ENCODE data around the gene MAPK14.
A peak's percentile ranks its signal among the peaks of the same experiment; 100 is the strongest.

Gene MAPK14

DNA sequence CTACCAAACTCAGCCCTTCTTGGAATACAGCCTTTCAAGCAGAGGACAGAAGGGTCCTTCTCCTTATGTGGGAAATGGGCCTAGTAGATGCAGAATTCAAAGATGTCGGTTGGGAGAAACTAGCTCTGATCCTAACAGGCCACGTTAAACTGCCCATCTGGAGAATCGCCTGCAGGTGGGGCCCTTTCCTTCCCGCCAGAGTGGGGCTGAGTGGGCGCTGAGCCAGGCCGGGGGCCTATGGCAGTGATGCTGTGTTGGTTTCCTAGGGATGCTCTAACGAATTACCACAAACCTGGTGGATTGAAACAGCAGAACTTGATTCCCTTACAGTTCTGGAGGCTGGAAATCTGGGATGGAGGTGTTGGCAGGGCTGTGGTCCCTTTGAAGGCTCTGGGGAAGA is 111.8 kb downstream of the MAPK14 start:
- Histone ChIP-seq H3K27me3 (ENCODE audit: insufficient read depth, low read length) (no peaks in the 10 kb centered on the region), H3K4me1 (ENCODE audit: insufficient read depth, low read length, severe bottlenecking) (no peaks in the 10 kb centered on the region), H3K9ac (ENCODE audit: low read length) (no peak overlapping the region), H3K4me2 (ENCODE audit: low read length) (no peak overlapping the region), H3K9me2 (ENCODE audit: low read depth, low read length) (no peaks in the 10 kb centered on the region), H2AFZ (ENCODE audit: low read length) (no peak overlapping the region), H4K20me1 (ENCODE audit: insufficient read depth, low read length) (no peaks in the 10 kb centered on the region), H3F3A (ENCODE audit: insufficient read depth, low read length) (no peaks in the 10 kb centered on the region), H3K4me3 (ENCODE audit: low read depth, low read length, poor library complexity, severe bottlenecking) (no peak overlapping the region), H3K9me3 (ENCODE audit: low read length) (no peaks in the 10 kb centered on the region), H3K79me2 (ENCODE audit: insufficient read depth, low read length) (no peaks in the 10 kb centered on the region), H3K36me3 (ENCODE audit: insufficient read depth, low read length) (no peaks in the 10 kb centered on the region), H3K27ac (ENCODE audit: low read depth, low read length, poor library complexity, severe bottlenecking) (no peak overlapping the region)
- no peak for TF ChIP-seq EZH2 (IDR thresholded peaks at IDR 0.05; ENCODE audit: borderline replicate concordance, low read length)
- TF ChIP-seq, protein P1, sequence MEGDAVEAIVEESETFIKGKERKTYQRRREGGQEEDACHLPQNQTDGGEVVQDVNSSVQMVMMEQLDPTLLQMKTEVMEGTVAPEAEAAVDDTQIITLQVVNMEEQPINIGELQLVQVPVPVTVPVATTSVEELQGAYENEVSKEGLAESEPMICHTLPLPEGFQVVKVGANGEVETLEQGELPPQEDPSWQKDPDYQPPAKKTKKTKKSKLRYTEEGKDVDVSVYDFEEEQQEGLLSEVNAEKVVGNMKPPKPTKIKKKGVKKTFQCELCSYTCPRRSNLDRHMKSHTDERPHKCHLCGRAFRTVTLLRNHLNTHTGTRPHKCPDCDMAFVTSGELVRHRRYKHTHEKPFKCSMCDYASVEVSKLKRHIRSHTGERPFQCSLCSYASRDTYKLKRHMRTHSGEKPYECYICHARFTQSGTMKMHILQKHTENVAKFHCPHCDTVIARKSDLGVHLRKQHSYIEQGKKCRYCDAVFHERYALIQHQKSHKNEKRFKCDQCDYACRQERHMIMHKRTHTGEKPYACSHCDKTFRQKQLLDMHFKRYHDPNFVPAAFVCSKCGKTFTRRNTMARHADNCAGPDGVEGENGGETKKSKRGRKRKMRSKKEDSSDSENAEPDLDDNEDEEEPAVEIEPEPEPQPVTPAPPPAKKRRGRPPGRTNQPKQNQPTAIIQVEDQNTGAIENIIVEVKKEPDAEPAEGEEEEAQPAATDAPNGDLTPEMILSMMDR (IDR thresholded peaks at IDR 0.05; ENCODE audit: low read length) = peak; percentile 43

DNA sequence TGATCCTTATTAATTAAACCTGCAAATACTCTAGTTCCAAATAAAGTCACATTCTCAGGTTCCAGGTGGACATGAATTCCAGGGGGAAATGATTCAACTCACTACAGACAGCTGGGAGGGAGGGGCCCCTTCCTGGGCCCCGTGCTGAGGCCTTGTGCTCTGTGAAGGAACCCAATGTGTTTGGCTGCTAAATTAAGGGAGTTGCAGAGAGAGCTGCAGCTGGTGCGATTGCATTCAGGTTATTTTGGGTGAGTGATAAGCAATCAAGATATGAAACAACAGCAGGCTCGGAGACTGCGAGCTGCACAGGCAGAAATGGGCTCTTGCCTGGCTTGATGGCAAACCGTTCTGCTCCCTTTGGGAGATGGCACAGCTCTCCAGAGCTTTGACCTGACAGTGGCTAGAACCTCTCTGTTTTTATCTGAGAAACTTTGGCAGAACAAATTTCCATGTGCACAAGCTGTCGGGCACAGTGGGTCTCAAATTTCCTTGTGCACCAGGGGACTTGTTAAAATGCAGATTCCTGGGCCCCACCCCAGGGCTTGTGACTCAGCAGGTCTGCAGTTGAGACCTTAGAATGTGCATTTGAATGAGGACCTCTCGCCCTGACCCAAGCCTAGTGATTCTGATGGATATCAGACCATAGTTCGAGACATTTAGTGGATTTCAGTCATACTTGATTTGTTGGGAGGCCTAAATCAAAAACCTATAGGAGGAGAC is 112.5 kb downstream of the MAPK14 start:
- TF ChIP-seq, protein P1 (IDR thresholded peaks at IDR 0.05; ENCODE audit: low read length) = no peak
- TF ChIP-seq EZH2 (IDR thresholded peaks at IDR 0.05; ENCODE audit: borderline replicate concordance, low read length) = no peak
- H4K20me1 ChIP-seq (ENCODE audit: insufficient read depth, low read length) = no peaks in the 10 kb centered on the region
- H3K27me3 ChIP-seq (ENCODE audit: insufficient read depth, low read length) = no peaks in the 10 kb centered on the region
- H3K79me2 ChIP-seq (ENCODE audit: insufficient read depth, low read length) = no peaks in the 10 kb centered on the region
- no peak overlapping the region for H3K27ac ChIP-seq (ENCODE audit: low read depth, low read length, poor library complexity, severe bottlenecking)
- H3K4me3 ChIP-seq (ENCODE audit: low read depth, low read length, poor library complexity, severe bottlenecking) = no peak overlapping the region
- no peaks in the 10 kb centered on the region for H3K36me3 ChIP-seq (ENCODE audit: insufficient read depth, low read length)
- H3F3A ChIP-seq (ENCODE audit: insufficient read depth, low read length) = no peaks in the 10 kb centered on the region
- H3K4me2 ChIP-seq (ENCODE audit: low read length) = no peak overlapping the region
- no peak overlapping the region for H3K9ac ChIP-seq (ENCODE audit: low read length)
- no peak overlapping the region for H2AFZ ChIP-seq (ENCODE audit: low read length)
- H3K4me1 ChIP-seq (ENCODE audit: insufficient read depth, low read length, severe bottlenecking) = no peaks in the 10 kb centered on the region
- no peaks in the 10 kb centered on the region for H3K9me2 ChIP-seq (ENCODE audit: low read depth, low read length)
- H3K9me3 ChIP-seq (ENCODE audit: low read length) = no peaks in the 10 kb centered on the region

DNA sequence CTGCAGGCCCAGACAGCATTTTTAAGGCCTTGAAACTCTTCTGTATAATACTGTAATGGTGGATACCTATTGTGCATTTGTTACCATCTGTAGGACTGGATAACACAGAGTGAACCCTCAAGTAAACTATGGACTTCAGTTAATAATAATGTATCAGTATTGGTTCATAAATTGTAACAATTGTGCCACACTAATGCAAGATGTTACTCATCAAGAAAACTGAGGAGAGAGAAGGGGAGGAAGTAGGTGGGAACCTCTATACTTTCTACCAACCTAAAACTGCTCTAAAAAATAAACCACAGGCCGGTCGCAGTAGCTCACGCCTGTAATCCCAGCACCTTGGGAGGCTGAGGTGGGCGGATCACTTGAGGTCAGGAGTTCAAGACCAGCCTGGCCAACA is 113.5 kb downstream of the MAPK14 start:
- no peak overlapping the region for H3K27ac ChIP-seq (ENCODE audit: low read depth, low read length, poor library complexity, severe bottlenecking)
- no peak for TF ChIP-seq EZH2 (IDR thresholded peaks at IDR 0.05; ENCODE audit: borderline replicate concordance, low read length)
- no peaks in the 10 kb centered on the region for H3K9me3 ChIP-seq (ENCODE audit: low read length)
- no peak overlapping the region for H3K4me3 ChIP-seq (ENCODE audit: low read depth, low read length, poor library complexity, severe bottlenecking)
- H3K9ac ChIP-seq (ENCODE audit: low read length) = no peak overlapping the region
- H3K27me3 ChIP-seq (ENCODE audit: insufficient read depth, low read length) = no peaks in the 10 kb centered on the region
- no peaks in the 10 kb centered on the region for H3K36me3 ChIP-seq (ENCODE audit: insufficient read depth, low read length)
- no peaks in the 10 kb centered on the region for H4K20me1 ChIP-seq (ENCODE audit: insufficient read depth, low read length)
- no peaks in the 10 kb centered on the region for H3K9me2 ChIP-seq (ENCODE audit: low read depth, low read length)
- no peaks in the 10 kb centered on the region for H3K79me2 ChIP-seq (ENCODE audit: insufficient read depth, low read length)
- H3K4me2 ChIP-seq (ENCODE audit: low read length) = no peak overlapping the region
- no peaks in the 10 kb centered on the region for H3F3A ChIP-seq (ENCODE audit: insufficient read depth, low read length)
- H2AFZ ChIP-seq (ENCODE audit: low read length) = no peak overlapping the region
- H3K4me1 ChIP-seq (ENCODE audit: insufficient read depth, low read length, severe bottlenecking) = no peaks in the 10 kb centered on the region

DNA sequence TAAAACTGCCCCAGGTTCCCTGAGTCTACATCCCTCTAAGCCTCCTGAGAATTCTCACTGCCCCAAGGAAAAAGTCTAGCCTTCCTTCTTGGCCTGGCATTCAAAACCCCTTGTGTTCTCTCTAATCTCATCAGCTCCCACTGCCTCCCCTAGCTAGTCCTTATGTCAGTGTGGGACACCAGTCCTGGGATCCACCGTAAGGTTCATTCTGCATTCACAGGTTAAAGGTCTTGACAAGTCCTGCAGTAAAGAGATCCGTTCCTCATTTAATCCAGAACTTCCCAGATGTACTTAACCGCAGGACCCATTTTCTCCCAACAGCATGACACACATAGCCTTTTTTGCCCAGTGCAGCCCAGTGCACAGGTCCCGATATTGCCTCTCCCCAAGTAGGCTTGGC is 114.4 kb downstream of the MAPK14 start:
- TF ChIP-seq, protein P1 (IDR thresholded peaks at IDR 0.05; ENCODE audit: low read length) = no peak
- TF ChIP-seq EZH2 (IDR thresholded peaks at IDR 0.05; ENCODE audit: borderline replicate concordance, low read length) = no peak
- H3K79me2 ChIP-seq (ENCODE audit: insufficient read depth, low read length) = no peaks in the 10 kb centered on the region
- H3K36me3 ChIP-seq (ENCODE audit: insufficient read depth, low read length) = no peaks in the 10 kb centered on the region
- H3F3A ChIP-seq (ENCODE audit: insufficient read depth, low read length) = no peaks in the 10 kb centered on the region
- no peaks in the 10 kb centered on the region for H3K4me1 ChIP-seq (ENCODE audit: insufficient read depth, low read length, severe bottlenecking)
- H3K27me3 ChIP-seq (ENCODE audit: insufficient read depth, low read length) = no peaks in the 10 kb centered on the region
- no peak overlapping the region for H3K4me2 ChIP-seq (ENCODE audit: low read length)
- no peaks in the 10 kb centered on the region for H3K9me2 ChIP-seq (ENCODE audit: low read depth, low read length)
- no peaks in the 10 kb centered on the region for H3K9me3 ChIP-seq (ENCODE audit: low read length)
- no peak overlapping the region for H3K4me3 ChIP-seq (ENCODE audit: low read depth, low read length, poor library complexity, severe bottlenecking)
- H4K20me1 ChIP-seq (ENCODE audit: insufficient read depth, low read length) = no peaks in the 10 kb centered on the region
- no peak overlapping the region for H3K9ac ChIP-seq (ENCODE audit: low read length)
- no peak overlapping the region for H2AFZ ChIP-seq (ENCODE audit: low read length)
- no peak overlapping the region for H3K27ac ChIP-seq (ENCODE audit: low read depth, low read length, poor library complexity, severe bottlenecking)
